WI38 (cell line): ENCODE data around the gene SFXN1.
"Not testable (repeated sequence)": the region's sequence is repeated elsewhere in the genome, so short reads cannot be mapped to it uniquely, and the experiment has no call there.

Source experiments
- H3K4me3 ChIP-seq: 2 replicates; pipeline ENCODE4 v1.5.1; 2011; ENCODE audit warnings: low read depth, mild to moderate bottlenecking, control low read depth, low read length
- CTCF ChIP-seq: IDR thresholded peaks from 2 replicates; pipeline ENCODE4 v1.5.1; 2012; ENCODE audit warnings: low read depth, mild to moderate bottlenecking, control low read depth, low read length

Gene SFXN1

GRCh38 chr5:175444905-175445456, 33.4 kb upstream of the SFXN1 start:
- H3K4me3 ChIP-seq = no peak overlapping the region

GRCh38 chr5:175446378-175446777, 32.0 kb upstream of the SFXN1 start:
- H3K4me3 ChIP-seq = not testable (repeated sequence)

More at GRCh38 chr5:175444905-175445456, 33.4 kb upstream of the SFXN1 start:
- TF ChIP-seq CTCF = no peak

GRCh38 chr5:175447571-175447970, 30.8 kb upstream of the SFXN1 start:
- no peak for TF ChIP-seq CTCF
- no peak overlapping the region for H3K4me3 ChIP-seq

GRCh38 chr5:175448276-175448675, 30.1 kb upstream of the SFXN1 start:
- TF ChIP-seq CTCF = no peak
- no peak overlapping the region for H3K4me3 ChIP-seq

GRCh38 chr5:175452166-175452565, 26.2 kb upstream of the SFXN1 start:
- H3K4me3 ChIP-seq = no peak overlapping the region
- TF ChIP-seq CTCF = no peak

GRCh38 chr5:175454338-175454737, 24.0 kb upstream of the SFXN1 start:
- not testable (repeated sequence) for H3K4me3 ChIP-seq

- H3K4me3 ChIP-seq = no peak overlapping the region
- TF ChIP-seq CTCF = no peak
Observed at GRCh38 chr5:175456105-175456742, 22.1 kb upstream of the SFXN1 start.

- no peak for TF ChIP-seq CTCF
- no peak overlapping the region for H3K4me3 ChIP-seq
Observed at GRCh38 chr5:175457466-175457865, 20.9 kb upstream of the SFXN1 start.
